GM12801 (cell line): ENCODE results near the gene MYEOV.

ENCODE experiments used
- TF ChIP-seq, protein P1 (sequence below): IDR thresholded peaks from one replicate; pipeline ENCODE4 v1.5.1; 2011; ENCODE audit warnings: control low read depth; ENCODE audit not compliant: insufficient read length; ENCODE audit errors: extremely low read depth

The MYEOV gene

DNA sequence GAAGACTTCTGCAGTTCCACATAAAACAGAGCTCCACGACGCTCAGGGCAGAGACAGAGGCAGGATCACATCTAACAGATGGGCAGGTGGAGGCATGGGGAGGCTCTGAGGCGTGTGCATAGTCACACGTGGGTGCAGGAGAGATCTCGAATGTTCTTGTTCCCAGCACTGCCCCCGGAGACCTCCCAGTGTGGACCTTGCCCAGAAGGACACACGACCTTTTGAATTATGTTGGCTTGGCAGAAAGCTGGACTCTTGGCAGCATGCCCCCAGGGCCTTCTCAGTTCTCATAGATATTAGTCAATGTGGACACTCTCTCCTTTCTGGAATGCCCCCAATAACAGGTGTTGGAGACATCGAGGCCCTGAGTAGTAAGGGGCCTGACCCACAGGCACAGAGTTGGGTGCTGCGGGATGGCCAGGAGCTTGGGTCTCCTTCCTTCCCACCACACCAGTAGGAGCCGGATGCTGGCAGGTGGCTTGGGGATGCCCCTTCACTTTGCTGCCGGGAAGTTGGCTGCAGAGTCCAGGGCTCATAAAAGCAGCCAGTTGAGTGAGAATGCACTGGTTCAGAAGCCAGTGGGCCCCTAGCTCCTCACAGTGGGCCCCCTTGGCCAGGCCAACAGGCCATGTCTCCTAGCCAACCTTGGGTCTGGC lies 12.1 kb downstream of the MYEOV start:
- TF ChIP-seq, protein P1, sequence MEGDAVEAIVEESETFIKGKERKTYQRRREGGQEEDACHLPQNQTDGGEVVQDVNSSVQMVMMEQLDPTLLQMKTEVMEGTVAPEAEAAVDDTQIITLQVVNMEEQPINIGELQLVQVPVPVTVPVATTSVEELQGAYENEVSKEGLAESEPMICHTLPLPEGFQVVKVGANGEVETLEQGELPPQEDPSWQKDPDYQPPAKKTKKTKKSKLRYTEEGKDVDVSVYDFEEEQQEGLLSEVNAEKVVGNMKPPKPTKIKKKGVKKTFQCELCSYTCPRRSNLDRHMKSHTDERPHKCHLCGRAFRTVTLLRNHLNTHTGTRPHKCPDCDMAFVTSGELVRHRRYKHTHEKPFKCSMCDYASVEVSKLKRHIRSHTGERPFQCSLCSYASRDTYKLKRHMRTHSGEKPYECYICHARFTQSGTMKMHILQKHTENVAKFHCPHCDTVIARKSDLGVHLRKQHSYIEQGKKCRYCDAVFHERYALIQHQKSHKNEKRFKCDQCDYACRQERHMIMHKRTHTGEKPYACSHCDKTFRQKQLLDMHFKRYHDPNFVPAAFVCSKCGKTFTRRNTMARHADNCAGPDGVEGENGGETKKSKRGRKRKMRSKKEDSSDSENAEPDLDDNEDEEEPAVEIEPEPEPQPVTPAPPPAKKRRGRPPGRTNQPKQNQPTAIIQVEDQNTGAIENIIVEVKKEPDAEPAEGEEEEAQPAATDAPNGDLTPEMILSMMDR: no peak

DNA sequence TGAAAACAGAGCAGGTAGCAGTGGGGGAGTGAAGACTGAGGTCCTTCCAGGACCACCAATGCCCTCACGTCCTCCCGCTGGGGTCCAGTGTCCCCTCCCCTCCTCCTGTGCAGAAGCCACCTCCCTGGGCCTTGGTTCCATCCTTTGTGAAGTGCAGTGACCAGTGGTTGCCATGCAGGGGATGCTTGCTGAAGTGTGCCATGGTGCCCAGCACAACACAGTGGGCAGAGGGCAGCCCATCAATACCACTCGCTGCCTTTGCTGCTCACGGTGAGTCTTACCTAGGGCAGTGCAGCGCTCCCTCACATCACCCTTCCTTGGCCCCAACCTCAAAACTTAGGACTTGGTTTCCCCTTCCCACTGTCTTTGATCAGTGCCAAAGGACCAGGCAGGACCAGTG lies 12.9 kb downstream of the MYEOV start:
- TF ChIP-seq, protein P1: no peak

DNA sequence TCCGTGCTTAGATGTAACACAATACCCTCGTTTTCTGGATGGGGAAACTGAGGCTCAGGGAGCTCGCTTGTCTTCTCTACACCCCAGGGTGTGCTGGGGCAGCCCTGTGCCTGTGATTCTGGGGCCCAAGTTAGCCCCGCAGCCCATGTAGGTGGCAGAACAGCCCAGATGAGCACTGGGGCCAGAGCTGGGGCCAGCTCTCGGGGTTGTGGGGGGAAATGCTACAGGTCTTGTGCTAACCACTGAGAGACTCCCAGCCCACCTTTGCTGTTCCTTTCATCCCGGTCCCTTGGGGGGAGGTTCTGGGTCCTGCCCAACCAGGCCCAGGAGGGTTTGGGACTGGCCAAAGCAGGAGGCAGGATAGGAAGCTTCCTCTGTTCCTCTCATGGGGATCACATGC lies 13.5 kb downstream of the MYEOV start:
- TF ChIP-seq, protein P1: no peak

DNA sequence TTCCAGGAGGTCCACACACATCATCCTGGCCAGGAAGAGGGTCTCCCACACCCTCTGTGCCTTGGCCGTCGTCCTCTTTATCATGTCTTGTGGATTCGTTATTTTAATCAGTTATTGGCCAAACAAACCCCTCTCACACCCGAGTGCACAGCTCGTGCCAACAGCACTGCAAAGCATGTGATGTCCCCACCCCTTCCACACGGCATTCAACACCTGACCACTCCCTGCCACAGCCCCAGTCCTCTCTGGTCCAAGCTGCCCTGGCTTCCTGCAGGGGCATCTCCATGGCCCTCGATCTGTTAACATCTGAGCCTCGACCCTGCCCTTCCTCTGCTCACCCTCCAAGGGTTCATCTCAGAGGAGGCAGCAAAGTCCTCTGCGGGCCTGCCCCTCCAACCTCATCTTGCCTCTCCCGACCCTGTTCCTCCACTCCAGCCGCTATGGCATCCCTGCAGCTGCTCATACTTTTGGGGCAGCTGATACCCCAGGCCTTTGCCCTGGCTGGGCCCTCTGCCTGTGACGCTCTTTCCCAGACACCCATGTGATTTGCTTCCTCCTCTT lies 14.0 kb downstream of the MYEOV start:
- TF ChIP-seq, protein P1: no peak

DNA sequence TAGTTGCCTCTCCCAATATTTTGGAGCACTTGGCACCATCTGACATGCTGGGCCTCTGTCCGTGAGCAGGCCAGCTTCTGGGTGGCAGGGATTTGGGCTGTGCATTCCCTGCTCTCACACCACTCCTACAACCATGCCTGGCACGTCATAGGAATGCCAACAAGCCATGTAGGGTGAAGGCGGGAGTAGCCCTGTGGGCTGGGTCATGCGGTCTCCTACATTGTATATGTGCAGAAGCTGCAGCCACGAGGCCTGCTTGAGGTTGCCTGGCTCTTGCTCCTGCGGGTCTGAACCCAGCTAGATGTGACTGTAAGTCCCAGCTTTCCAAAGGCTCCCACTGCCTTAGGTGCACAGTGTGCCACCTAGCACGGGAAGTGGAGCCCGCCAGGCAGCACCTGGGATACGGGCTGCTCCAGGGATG lies 14.5 kb downstream of the MYEOV start:
- TF ChIP-seq, protein P1: no peak

DNA sequence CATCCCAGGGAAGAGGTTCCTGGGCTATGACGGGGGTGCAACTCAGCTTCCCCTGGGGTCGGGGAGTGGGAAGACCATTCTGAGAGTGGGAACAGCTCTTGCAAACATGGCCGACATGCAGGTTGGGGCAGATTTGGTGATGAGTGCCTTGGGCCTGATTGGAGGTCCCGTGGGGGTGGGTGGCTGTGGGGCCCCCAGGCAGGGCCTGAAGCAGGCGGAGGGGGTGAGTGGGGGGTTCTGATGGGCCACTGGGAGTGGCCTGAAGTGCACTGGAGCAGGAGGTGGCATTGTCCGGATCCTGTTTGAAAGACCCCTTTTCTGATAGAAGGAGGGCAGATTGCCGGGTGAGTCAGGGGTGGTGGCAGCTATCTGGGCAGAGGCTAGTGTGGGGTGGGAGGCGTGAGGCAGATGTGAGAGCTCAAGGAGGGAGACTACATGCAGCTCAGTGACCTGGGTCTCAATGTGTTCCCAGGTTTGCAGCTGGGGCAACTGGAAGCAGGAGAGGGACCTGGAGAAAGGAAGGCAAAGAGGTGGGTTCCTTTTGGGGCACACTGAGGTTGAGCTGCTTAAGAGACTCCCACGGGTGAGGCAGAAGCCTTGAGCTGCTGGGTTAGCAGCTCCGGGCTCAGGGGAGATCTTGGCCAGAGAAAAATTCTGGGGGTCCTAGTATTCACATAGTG lies 15.1 kb downstream of the MYEOV start:
- TF ChIP-seq, protein P1: no peak

DNA sequence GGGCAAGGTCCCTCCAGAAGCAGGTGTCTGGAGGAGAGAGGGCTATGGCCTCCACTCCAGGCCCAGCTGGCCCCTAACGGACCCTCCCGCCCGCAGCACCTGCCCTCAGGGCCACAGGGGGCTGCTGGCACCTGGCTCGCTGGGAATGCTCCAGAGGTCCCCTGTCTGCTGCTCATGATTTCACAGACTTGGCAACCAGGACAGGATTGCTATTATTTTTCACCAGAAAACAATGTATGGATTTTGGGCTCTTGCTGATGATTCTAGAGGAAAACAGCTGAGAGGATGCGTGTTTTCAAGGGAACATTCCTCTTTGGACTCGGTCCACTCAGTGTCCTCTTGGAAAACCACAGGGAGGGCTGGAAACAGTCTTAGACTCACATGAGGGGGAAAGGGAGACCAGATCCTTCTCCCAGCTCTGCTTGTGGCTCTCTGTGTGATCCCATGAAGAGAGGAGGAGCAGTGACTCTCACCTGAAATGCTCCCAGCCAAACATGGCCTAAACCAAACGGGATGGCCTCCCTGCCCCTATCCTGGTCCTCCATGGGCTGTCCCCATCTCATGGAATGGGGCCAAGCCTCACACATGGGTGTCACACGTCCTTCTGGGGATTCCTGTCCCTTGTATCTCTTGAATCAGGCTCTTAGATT lies 15.8 kb downstream of the MYEOV start:
- TF ChIP-seq, protein P1: no peak
